T-cell (primary cell): ENCODE data around the gene PRKCA. TPM values are rescaled to one million over a fixed set of nuclear protein-coding genes. Genes with fewer than 3 reads are reported as not detected.

Experiments used
- ATAC-seq, 4 experiments: fragments of 200-7000 bp in 3 of 4; fragments of 150-1000 bp in 1 of 4; cut with Tn5 transposase; replicated peaks in 1 of 4; 1 replicate in 3 of 4; 2 replicates in 1 of 4; pipeline ENCODE4 v1.10.0; 2021; ENCODE audit warnings: moderate library complexity in 3 of 4, mild to moderate bottlenecking in 2 of 4, moderate number of reproducible peaks in 1 of 4
- CTCF ChIA-PET, 2 donors: fragments of 300-600 bp; sonication (Branson Sonifier 250); formaldehyde crosslinking; loops; one replicate each; lab custom pipeline; 2022; ENCODE audit warnings: antibody characterized with exemption in 2 of 2; lab: Charles Lee
- POLR2A ChIA-PET, 2 donors: fragments of 300-600 bp; sonication (Branson Sonifier 250); formaldehyde crosslinking; loops; one replicate each; lab custom pipeline; 2022; ENCODE audit warnings: antibody characterized with exemption in 2 of 2; lab: Charles Lee
- DNase-seq, 35 experiments: peaks; one replicate each; pipeline versions ENCODE4 v3.0.0 to v3.0.0-alpha.2; 2013 to 2023
- H3K27ac ChIP-seq: one replicate; pipeline ENCODE4 v1.5.1; 2013; ENCODE audit warnings: low read length
- H3K27me3 ChIP-seq, 2 experiments: replicated peaks in 1 of 2; 1 replicate in 1 of 2; 2 replicates in 1 of 2; pipeline versions ENCODE4 v1.6.1 to v1.7.0; 2013; ENCODE audit warnings: low read length in 1 of 2, mixed read lengths in 1 of 2; ENCODE audit not compliant: control insufficient read depth in 2 of 2, insufficient read depth in 2 of 2; ENCODE audit errors: extremely low read depth in 1 of 2
- H3K36me3 ChIP-seq, 2 donors: 1 replicate in 1 of 2; 2 replicates in 1 of 2; pipeline versions ENCODE4 v1.6.1 to v1.7.0; 2013; ENCODE audit warnings: low read length in 1 of 2; ENCODE audit not compliant: control insufficient read depth in 2 of 2, insufficient read depth in 1 of 2; ENCODE audit errors: extremely low read depth in 1 of 2
- H3K4me1 ChIP-seq, 2 experiments: 1 replicate in 1 of 2; 2 replicates in 1 of 2; pipeline versions ENCODE4 v1.6.1 to v1.7.0; 2013; ENCODE audit warnings: low read length in 2 of 2, mixed read lengths in 1 of 2; ENCODE audit not compliant: insufficient read depth in 2 of 2, control insufficient read depth in 1 of 2; ENCODE audit errors: extremely low read depth in 1 of 2
- H3K4me3 ChIP-seq, 2 donors: 1 replicate in 1 of 2; 2 replicates in 1 of 2; pipeline versions ENCODE4 v1.5.1 to v1.7.0; 2013; ENCODE audit warnings: mild to moderate bottlenecking in 2 of 2, low read length in 1 of 2, moderate library complexity in 1 of 2; ENCODE audit not compliant: control insufficient read depth in 1 of 2; ENCODE audit errors: extremely low read depth in 1 of 2
- H3K9me3 ChIP-seq: 2 replicates; pipeline ENCODE4 v1.7.0; 2013
- H3K27ac Mint-ChIP-seq, 2 donors: one replicate each; pipeline ENCODE4 v1.8.0; 2020 to 2021; ENCODE audit warnings: mild to moderate bottlenecking in 2 of 2, mixed read lengths in 2 of 2
- H3K27me3 Mint-ChIP-seq, 2 donors: one replicate each; pipeline ENCODE4 v1.8.0; 2021 to 2022; ENCODE audit warnings: mixed read lengths in 2 of 2
- H3K36me3 Mint-ChIP-seq: one replicate; pipeline ENCODE4 v1.8.0; 2021; ENCODE audit warnings: mixed read lengths
- H3K4me1 Mint-ChIP-seq, 3 donors: one replicate each; pipeline ENCODE4 v1.8.0; 2020 to 2022; ENCODE audit warnings: mixed read lengths in 3 of 3, mild to moderate bottlenecking in 1 of 3
- H3K4me3 Mint-ChIP-seq, 3 donors: one replicate each; pipeline ENCODE4 v1.8.0; 2020 to 2022; ENCODE audit warnings: mild to moderate bottlenecking in 3 of 3, mixed read lengths in 3 of 3, moderate library complexity in 3 of 3
- H3K9me3 Mint-ChIP-seq, 3 donors: one replicate each; pipeline ENCODE4 v1.8.0; 2020 to 2022; ENCODE audit warnings: mixed read lengths in 3 of 3
- WGBS: methylation state at CpG from one replicate; pipeline ENCODE4 v1.1.5; 2013; ENCODE audit warnings: missing lambda C conversion rate; ENCODE audit not compliant: insufficient coverage; 5-methylcytosine and 5-hydroxymethylcytosine counted together
- total RNA-seq, 35 experiments: library from RNA in 6 of 35; stranded (reverse) in 6 of 35; fragments of 120-200 nt in 1 of 35; gene quantifications; one replicate each; pipeline versions ENCODE4 v1.2.1 to v1.2.4 and lab custom pipeline; 2013 to 2026

The PRKCA gene
- total RNA-seq, 5 donors from 2014 or later (not counting 1 experiment from before 2014, with no cell fraction given), result 75.9 to 128 (median 82.0) TPM

DNA sequence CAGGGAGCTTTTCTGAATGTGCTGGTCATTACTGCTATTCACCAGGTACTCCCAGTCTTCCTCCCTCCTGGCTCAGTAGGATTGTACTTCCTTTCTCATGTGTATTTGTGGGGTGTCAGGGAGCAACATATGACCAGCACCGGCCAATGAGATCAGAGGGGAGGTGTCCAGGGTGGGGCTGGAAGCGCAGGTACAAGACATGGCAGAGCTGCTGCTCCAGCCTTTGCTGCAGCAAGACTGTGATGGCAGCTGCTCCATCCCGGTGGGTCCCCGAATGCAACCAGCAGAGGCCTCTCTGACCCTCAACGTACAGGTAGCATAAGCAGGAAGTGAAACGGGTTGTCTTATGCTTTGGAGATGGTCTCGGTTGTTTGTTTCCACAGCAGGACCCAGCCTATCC is 478.7 kb downstream of the PRKCA start:
- Mint-ChIP-seq H3K4me3 (no peak overlapping the region), H3K9me3 (no peaks in the 10 kb centered on the region), H3K27ac (no peak overlapping the region), H3K36me3 (peaks cover 23% of the 10 kb centered on the region), H3K27me3 (no peaks in the 10 kb centered on the region), H3K4me1 (no peaks in the 10 kb centered on the region)
- no peak overlapping the region for H3K27ac ChIP-seq
- no peak for DNase-seq
- H3K4me3 ChIP-seq, result no peak overlapping the region
- H3K9me3 ChIP-seq, result no peaks in the 10 kb centered on the region
- 96% methylated on average over 2 of the region's 7 CpGs for WGBS
- no peaks in the 10 kb centered on the region for H3K27me3 ChIP-seq
- ATAC-seq, result no peak
- H3K4me1 ChIP-seq, result no peaks in the 10 kb centered on the region
- H3K36me3 ChIP-seq, result peaks cover 6 to 15% of the 10 kb centered on the region in 2 donors
- CTCF ChIA-PET, result no interaction called here
- POLR2A ChIA-PET, result no interaction called here

DNA sequence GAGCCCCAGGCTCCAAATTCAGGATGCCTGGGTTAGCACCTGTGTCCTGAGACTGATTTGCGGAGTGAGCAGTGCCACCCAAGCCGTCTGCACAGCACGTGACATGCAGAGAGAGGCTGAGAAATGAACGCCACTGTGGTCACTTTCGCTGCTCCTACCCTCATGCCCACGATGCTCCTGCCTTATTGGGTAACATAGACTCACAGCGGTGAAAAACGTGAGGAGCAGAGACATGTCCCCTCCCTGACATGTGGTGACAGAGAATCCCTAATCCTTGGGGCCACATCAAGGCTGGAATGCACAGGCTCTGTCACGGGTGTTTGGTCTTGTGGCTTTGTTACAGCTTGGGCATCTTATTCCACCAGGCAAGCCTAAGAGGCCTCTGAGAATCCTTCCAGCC is 480.4 kb downstream of the PRKCA start:
- ChIA-PET CTCF (no interaction called here), POLR2A (no interaction called here)
- Histone ChIP-seq H3K4me1 (no peaks in the 10 kb centered on the region), H3K36me3 (peaks cover 5 to 24% of the 10 kb centered on the region in 2 donors), H3K4me3 (no peak overlapping the region), H3K9me3 (no peaks in the 10 kb centered on the region), H3K27me3 (no peaks in the 10 kb centered on the region), H3K27ac (no peak overlapping the region)
- H3K36me3 Mint-ChIP-seq, result peaks cover 30% of the 10 kb centered on the region
- WGBS, result 94% methylated on average over 9 of the region's 9 CpGs
- no peak overlapping the region for H3K27ac Mint-ChIP-seq
- no peak overlapping the region for H3K4me3 Mint-ChIP-seq
- no peaks in the 10 kb centered on the region for H3K4me1 Mint-ChIP-seq
- H3K27me3 Mint-ChIP-seq, result no peaks in the 10 kb centered on the region
- DNase-seq (no peak), ATAC-seq (no peak)
- H3K9me3 Mint-ChIP-seq, result no peaks in the 10 kb centered on the region

DNA sequence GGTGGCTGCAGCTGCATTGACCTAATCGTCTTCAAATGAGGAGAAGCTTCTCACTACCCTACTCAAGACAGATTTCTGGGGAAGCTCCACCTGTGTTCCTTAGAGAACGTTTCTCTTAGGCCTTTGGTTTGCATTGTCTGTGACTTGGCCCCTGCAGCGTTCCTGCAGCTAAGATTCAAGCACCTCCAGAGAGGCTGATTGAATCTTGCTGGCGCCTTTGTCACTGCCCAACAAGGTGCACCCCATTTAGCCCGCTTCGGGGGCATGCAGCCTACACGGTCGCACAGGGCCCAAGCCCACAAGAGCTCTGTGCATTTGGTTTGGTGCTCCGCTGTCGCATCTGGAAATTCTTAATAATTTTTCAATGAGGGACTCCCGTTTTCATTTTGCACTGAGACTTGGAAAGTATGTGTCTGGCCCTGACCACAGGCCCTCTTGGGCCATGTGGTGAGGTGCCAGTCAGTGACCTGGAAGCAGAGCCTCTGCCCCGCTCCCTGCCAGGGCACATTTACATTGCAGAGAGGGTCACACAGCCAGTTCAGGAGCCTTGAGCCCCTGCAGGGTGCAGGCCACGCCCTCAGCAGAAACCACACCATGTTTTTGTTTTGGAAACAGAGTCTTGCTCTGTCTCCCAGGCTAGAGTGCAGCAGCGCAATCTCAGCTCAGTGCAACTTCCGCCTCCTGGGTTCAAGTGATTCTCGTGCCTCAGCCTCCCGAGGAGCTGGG is 481.4 kb downstream of the PRKCA start:
- Mint-ChIP-seq H3K4me1 (no peaks in the 10 kb centered on the region), H3K27ac (peak overlapping the region in 1 of 2 donors; percentile 23), H3K4me3 (no peak overlapping the region), H3K27me3 (no peaks in the 10 kb centered on the region), H3K36me3 (peaks cover 35% of the 10 kb centered on the region), H3K9me3 (no peaks in the 10 kb centered on the region)
- Histone ChIP-seq H3K9me3 (no peaks in the 10 kb centered on the region), H3K4me1 (no peaks in the 10 kb centered on the region), H3K4me3 (no peak overlapping the region), H3K36me3 (peaks cover 2 to 29% of the 10 kb centered on the region in 2 donors), H3K27ac (no peak overlapping the region), H3K27me3 (no peaks in the 10 kb centered on the region)
- DNase-seq (no peak), ATAC-seq (no peak)
- 95% methylated on average over 17 of the region's 17 CpGs for WGBS
- ChIA-PET CTCF (no interaction called here), POLR2A (no interaction called here)

DNA sequence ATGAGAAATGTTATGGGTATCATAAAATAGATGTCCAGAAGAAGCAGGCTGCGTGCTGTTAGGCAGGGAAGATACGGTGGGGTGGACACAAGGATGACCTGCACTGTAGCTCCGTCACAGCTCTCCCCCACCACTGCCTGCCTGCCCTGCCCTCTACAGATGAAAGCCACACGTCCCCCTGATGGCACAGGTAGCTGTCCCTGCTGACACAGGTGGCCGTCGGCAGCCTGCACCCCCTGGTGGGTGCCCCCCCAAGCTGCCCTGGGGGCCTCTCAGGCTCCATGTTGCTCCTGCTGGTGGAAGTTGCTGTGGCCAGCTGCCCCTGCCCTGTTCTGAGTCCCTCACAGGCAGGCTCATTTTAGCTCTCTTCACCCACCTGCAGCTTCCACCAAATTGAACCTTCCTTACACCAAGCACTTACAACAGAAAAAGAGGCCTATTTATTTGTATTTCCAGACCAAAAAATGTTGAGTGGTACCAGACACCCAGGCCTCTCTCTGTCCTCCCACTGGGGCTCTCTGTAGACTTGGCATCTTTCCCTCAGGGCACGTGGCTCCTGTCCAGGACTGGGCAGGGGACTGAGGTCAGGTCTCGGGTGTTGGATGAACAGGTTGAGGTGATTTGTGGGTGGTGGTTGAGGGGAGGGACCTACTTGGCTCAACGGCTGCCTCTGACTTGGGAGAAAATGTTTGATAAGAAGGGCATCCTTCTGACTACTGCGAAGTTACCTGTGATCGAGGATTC is 482.4 kb downstream of the PRKCA start:
- Histone ChIP-seq H3K9me3 (no peaks in the 10 kb centered on the region), H3K4me1 (no peaks in the 10 kb centered on the region), H3K27ac (no peak overlapping the region), H3K36me3 (peaks cover 4 to 39% of the 10 kb centered on the region in 2 donors), H3K4me3 (no peak overlapping the region), H3K27me3 (no peaks in the 10 kb centered on the region)
- Mint-ChIP-seq H3K4me3 (no peak overlapping the region), H3K36me3 (peaks cover 34% of the 10 kb centered on the region), H3K27ac (no peak overlapping the region), H3K4me1 (peaks cover 0 to 5% (median 0%) of the 10 kb centered on the region in 3 donors), H3K9me3 (no peaks in the 10 kb centered on the region), H3K27me3 (no peaks in the 10 kb centered on the region)
- ChIA-PET CTCF (no interaction called here), POLR2A (no interaction called here)
- DNase-seq, result no peak
- no peak for ATAC-seq
- 100% methylated on average over 5 of the region's 11 CpGs for WGBS

DNA sequence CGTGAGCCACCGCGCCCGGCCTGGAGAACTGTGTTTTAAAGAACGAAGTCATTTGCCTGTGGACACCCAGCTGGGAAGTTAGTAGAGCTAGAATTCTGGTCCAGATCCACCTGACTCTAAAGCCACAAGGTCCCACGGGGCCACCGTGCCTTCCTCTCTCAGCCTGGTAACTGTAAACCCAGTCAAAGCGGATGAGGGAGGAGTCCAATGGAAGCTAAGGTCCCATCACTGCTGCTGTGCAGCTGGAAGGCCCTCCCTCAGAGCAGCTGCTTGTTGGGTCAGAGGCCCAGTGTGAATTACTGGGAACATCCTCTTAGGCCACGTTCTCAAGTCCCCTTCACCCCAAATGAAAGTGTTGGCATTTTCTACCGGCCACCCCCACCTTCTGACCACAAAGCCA is 483.7 kb downstream of the PRKCA start:
- 94% methylated on average over 8 of the region's 10 CpGs for WGBS
- CTCF ChIA-PET, result no interaction called here
- H3K36me3 Mint-ChIP-seq, result peaks cover 41% of the 10 kb centered on the region
- H3K27ac ChIP-seq, result no peak overlapping the region
- no peak overlapping the region for H3K4me3 Mint-ChIP-seq
- H3K9me3 Mint-ChIP-seq, result no peaks in the 10 kb centered on the region
- no peaks in the 10 kb centered on the region for H3K27me3 Mint-ChIP-seq
- ATAC-seq (no peak), DNase-seq (no peak)
- H3K27ac Mint-ChIP-seq, result no peak overlapping the region
- peaks cover 1 to 16% (median 5%) of the 10 kb centered on the region in 3 donors for H3K4me1 Mint-ChIP-seq
- H3K4me1 ChIP-seq, result no peaks in the 10 kb centered on the region
- H3K9me3 ChIP-seq, result no peaks in the 10 kb centered on the region
- POLR2A ChIA-PET, result interaction anchor here (0.6 to 1.0 kb wide), 2 partner anchors 9 to 22 kb away, joined by 3 read pairs; no protein-coding TSS in a partner anchor
- no peaks in the 10 kb centered on the region for H3K27me3 ChIP-seq
- H3K36me3 ChIP-seq, result peaks cover 6 to 47% of the 10 kb centered on the region in 2 donors
- no peak overlapping the region for H3K4me3 ChIP-seq

DNA sequence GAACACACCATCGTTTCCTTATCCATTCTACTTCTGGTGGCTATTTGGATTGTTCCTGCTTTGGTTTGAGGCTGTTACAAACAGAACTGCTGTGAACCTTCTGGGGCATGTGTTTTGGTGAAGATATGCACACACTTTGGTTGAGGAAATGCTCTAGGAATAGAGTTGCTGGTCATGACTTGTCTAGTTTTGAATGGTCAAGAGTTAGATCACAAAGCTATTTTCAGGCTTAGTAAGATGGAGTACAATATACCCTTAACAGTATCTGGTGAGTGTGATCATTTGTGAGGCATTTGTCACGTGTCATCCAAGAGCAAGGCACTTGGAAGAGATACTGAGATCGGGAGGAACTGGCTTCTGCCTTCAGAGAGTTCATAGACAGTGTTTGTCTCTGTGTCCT is 485.5 kb downstream of the PRKCA start:
- no peak overlapping the region for H3K27ac ChIP-seq
- Mint-ChIP-seq H3K9me3 (no peaks in the 10 kb centered on the region), H3K4me3 (no peak overlapping the region), H3K36me3 (peaks cover 50% of the 10 kb centered on the region), H3K27ac (no peak overlapping the region), H3K27me3 (no peaks in the 10 kb centered on the region), H3K4me1 (peaks cover 6 to 23% (median 10%) of the 10 kb centered on the region in 3 donors)
- 100% methylated on average over 1 of the region's 3 CpGs for WGBS
- H3K36me3 ChIP-seq, result peaks cover 6 to 61% of the 10 kb centered on the region in 2 donors
- peaks cover 0 to 3% of the 10 kb centered on the region in 2 experiments for H3K4me1 ChIP-seq
- H3K9me3 ChIP-seq, result no peaks in the 10 kb centered on the region
- H3K27me3 ChIP-seq, result no peaks in the 10 kb centered on the region
- CTCF ChIA-PET, result no interaction called here
- H3K4me3 ChIP-seq, result no peak overlapping the region
- ATAC-seq (no peak), DNase-seq (no peak)
- POLR2A ChIA-PET, result no interaction called here
